H9 (cell line): ENCODE measurements around the gene TMTC2. TPM values are rescaled to one million over a fixed set of nuclear protein-coding genes. Genes with fewer than 3 reads are reported as not detected.

ENCODE experiments used
- DNase-seq: peaks from one replicate; pipeline ENCODE4 v3.0.0-alpha.2; 2017
- H2AFZ ChIP-seq: one replicate; pipeline ENCODE4 v1.6.1; 2013; ENCODE audit warnings: mild to moderate bottlenecking, low read length, control low read depth, moderate library complexity
- H2AK5ac ChIP-seq: 2 replicates; pipeline ENCODE4 v1.6.1; 2013; ENCODE audit warnings: low read length, control low read depth, mixed read lengths; ENCODE audit not compliant: insufficient read length
- H2BK120ac ChIP-seq: one replicate; pipeline ENCODE4 v1.6.1; 2013; ENCODE audit warnings: low read depth, mild to moderate bottlenecking, low read length, control low read depth, inconsistent platforms; ENCODE audit not compliant: poor library complexity, severe bottlenecking
- H2BK12ac ChIP-seq: 2 replicates; pipeline ENCODE4 v1.6.1; 2013; ENCODE audit warnings: low read length, control low read depth, mixed read lengths, low read depth; ENCODE audit not compliant: insufficient read length
- H2BK15ac ChIP-seq: 2 replicates; pipeline ENCODE4 v1.6.1; 2013; ENCODE audit warnings: low read depth, low read length, control low read depth
- H2BK20ac ChIP-seq: one replicate; pipeline ENCODE4 v1.6.1; 2013; ENCODE audit warnings: low read depth, mild to moderate bottlenecking, low read length, control low read depth, inconsistent platforms; ENCODE audit not compliant: poor library complexity, severe bottlenecking
- H2BK5ac ChIP-seq: 2 replicates; pipeline ENCODE4 v1.6.1; 2013; ENCODE audit warnings: low read length, control low read depth, mixed read lengths; ENCODE audit not compliant: insufficient read length
- H3K14ac ChIP-seq: 2 replicates; pipeline ENCODE4 v1.6.1; 2013; ENCODE audit warnings: low read length, control low read depth; ENCODE audit not compliant: insufficient read depth
- H3K18ac ChIP-seq: 2 replicates; pipeline ENCODE4 v1.6.1; 2013; ENCODE audit warnings: low read depth, mild to moderate bottlenecking, mixed read lengths, low read length, control low read depth; ENCODE audit not compliant: insufficient read length
- H3K23ac ChIP-seq: 2 replicates; pipeline ENCODE4 v1.6.1; 2013; ENCODE audit warnings: low read length, control low read depth, mixed read lengths, low read depth; ENCODE audit not compliant: insufficient read length
- H3K23me2 ChIP-seq: 2 replicates; pipeline ENCODE4 v1.6.1; 2013; ENCODE audit warnings: low read depth, mild to moderate bottlenecking, mixed read lengths, low read length, control low read depth; ENCODE audit not compliant: insufficient read length, poor library complexity, severe bottlenecking
- H3K27ac ChIP-seq: 2 replicates; pipeline ENCODE4 v1.5.1; 2013; ENCODE audit warnings: low read length, control low read depth, mixed read lengths, low read depth; ENCODE audit not compliant: insufficient read length
- H3K27me3 ChIP-seq: 2 replicates; pipeline ENCODE4 v1.6.1; 2013; ENCODE audit warnings: low read length, control low read depth, inconsistent platforms; ENCODE audit not compliant: insufficient read depth
- H3K4ac ChIP-seq: 2 replicates; pipeline ENCODE4 v1.6.1; 2013; ENCODE audit warnings: low read depth, mild to moderate bottlenecking, control low read depth, inconsistent platforms, low read length, moderate library complexity
- H3K4me1 ChIP-seq: 2 replicates; pipeline ENCODE4 v1.6.1; 2013; ENCODE audit warnings: low read length, control low read depth, inconsistent platforms; ENCODE audit not compliant: insufficient read depth
- H3K4me2 ChIP-seq: 2 replicates; pipeline ENCODE4 v1.6.1; 2013; ENCODE audit warnings: low read length, control low read depth, mixed read lengths; ENCODE audit not compliant: insufficient read length, insufficient read depth
- H3K56ac ChIP-seq: 2 replicates; pipeline ENCODE4 v1.6.1; 2013; ENCODE audit warnings: low read depth, mild to moderate bottlenecking, mixed read lengths, low read length, control low read depth; ENCODE audit not compliant: insufficient read length
- H3K79me1 ChIP-seq: 2 replicates; pipeline ENCODE4 v1.6.1; 2013; ENCODE audit warnings: low read depth, mild to moderate bottlenecking, moderate library complexity, low read length, control low read depth, inconsistent platforms; ENCODE audit not compliant: insufficient read depth, poor library complexity, severe bottlenecking
- H3K79me2 ChIP-seq: 2 replicates; pipeline ENCODE4 v1.6.1; 2013; ENCODE audit warnings: low read length, control low read depth, inconsistent platforms; ENCODE audit not compliant: insufficient read depth
- H3K9ac ChIP-seq: 2 replicates; pipeline ENCODE4 v1.6.1; 2013; ENCODE audit warnings: low read length, control low read depth, mixed read lengths; ENCODE audit not compliant: insufficient read length; ENCODE audit errors: extremely low read depth
- H3K9me3 ChIP-seq: one replicate; pipeline ENCODE4 v1.6.1; 2013; ENCODE audit warnings: low read depth, low read length, inconsistent platforms; ENCODE audit not compliant: control insufficient read depth
- H3T11ph ChIP-seq: one replicate; pipeline ENCODE4 v1.6.1; 2013; ENCODE audit warnings: mild to moderate bottlenecking, low read length, control low read depth, inconsistent platforms
- H4K20me1 ChIP-seq: one replicate; pipeline ENCODE4 v1.6.1; 2013; ENCODE audit not compliant: control insufficient read depth, insufficient read length, insufficient read depth
- H4K5ac ChIP-seq: 2 replicates; pipeline ENCODE4 v1.6.1; 2013; ENCODE audit warnings: low read depth, mild to moderate bottlenecking, mixed read lengths, low read length, control low read depth; ENCODE audit not compliant: insufficient read length
- H4K8ac ChIP-seq: replicated peaks from 2 replicates; pipeline ENCODE4 v1.6.1; 2013; ENCODE audit warnings: low read length, control low read depth, mixed read lengths, low read depth; ENCODE audit not compliant: insufficient read length
- H4K91ac ChIP-seq: 2 replicates; pipeline ENCODE4 v1.6.1; 2013; ENCODE audit warnings: low read depth, mild to moderate bottlenecking, moderate library complexity, mixed read lengths, low read length, control low read depth; ENCODE audit not compliant: insufficient read length
- H3K27ac Mint-ChIP-seq, 3 experiments: 2 replicates in 2 of 3; 3 replicates in 1 of 3; pipeline ENCODE4 v1.8.0; 2020 to 2021; ENCODE audit warnings: mixed read lengths in 3 of 3, mild to moderate bottlenecking in 1 of 3, moderate library complexity in 1 of 3
- H3K27me3 Mint-ChIP-seq: 2 replicates; pipeline ENCODE4 v1.8.0; 2021; ENCODE audit warnings: low read depth, mild to moderate bottlenecking, moderate library complexity, mixed read lengths
- H3K36me3 Mint-ChIP-seq, 3 experiments: 2 replicates in 2 of 3; 3 replicates in 1 of 3; pipeline ENCODE4 v1.8.0; 2020 to 2021; ENCODE audit warnings: low read depth in 3 of 3, mixed read lengths in 3 of 3; ENCODE audit not compliant: insufficient read depth in 1 of 3
- H3K4me1 Mint-ChIP-seq, 2 experiments: 2 replicates each; pipeline ENCODE4 v1.8.0; 2020; ENCODE audit warnings: mixed read lengths in 2 of 2
- H3K4me3 Mint-ChIP-seq, 2 experiments: 2 replicates in 1 of 2; 3 replicates in 1 of 2; pipeline ENCODE4 v1.8.0; 2020 to 2021; ENCODE audit warnings: mild to moderate bottlenecking in 2 of 2, mixed read lengths in 2 of 2, moderate library complexity in 1 of 2
- H3K9me3 Mint-ChIP-seq, 2 experiments: 2 replicates in 1 of 2; 3 replicates in 1 of 2; pipeline ENCODE4 v1.8.0; 2020; ENCODE audit warnings: mild to moderate bottlenecking in 2 of 2, mixed read lengths in 2 of 2, moderate library complexity in 1 of 2
- WGBS: extraction: QIAGEN DNeasy Blood & Tissue Kit; methylation state at CpG from one replicate; pipeline ENCODE4 v1.1.7; 2013; ENCODE audit warnings: missing lambda C conversion rate, low lambda C conversion rate, mixed read lengths; ENCODE audit not compliant: insufficient read length; ENCODE audit errors: extremely low coverage; 5-methylcytosine and 5-hydroxymethylcytosine counted together
- total RNA-seq: library from RNA; stranded (reverse); gene quantifications from 2 replicates; pipeline ENCODE4 v1.2.1, GENCODE V29; 2021
- TF ChIP-seq, protein P1 (sequence below): fragments of 200-600 bp; sonication (generic); conservative IDR thresholded peaks from 3 replicates; pipeline ENCODE4 v1.8.0; 2021; ENCODE audit warnings: antibody characterized with exemption, mild to moderate bottlenecking

TMTC2 gene
- total RNA-seq, 1 experiment from 2014 or later = 3.1 TPM

GRCh38 chr12:82867762-82868500 lies 181.2 kb downstream of the TMTC2 start:
- WGBS = no CpG with 5 or more reads among the region's 6 CpGs
- Histone ChIP-seq H3K9me3 (no peaks in the 10 kb centered on the region), H3K23ac (no peak overlapping the region), H4K91ac (no peak overlapping the region), H2BK20ac (no peak overlapping the region), H3K27ac (no peak overlapping the region), H2BK120ac (no peak overlapping the region), H4K8ac (no peak overlapping the region), H4K5ac (no peak overlapping the region), H3K4me1 (no peaks in the 10 kb centered on the region; the same call in 1 of the 2 replicates), H2AFZ (no peak overlapping the region), H3K79me1 (no peaks in the 10 kb centered on the region), H3K9ac (no peak overlapping the region), H3K4me2 (no peak overlapping the region), H2AK5ac (no peak overlapping the region), H2BK15ac (no peak overlapping the region), H3K27me3 (no peaks in the 10 kb centered on the region), H4K20me1 (no peaks in the 10 kb centered on the region), H3K18ac (no peak overlapping the region), H2BK5ac (no peak overlapping the region), H3K23me2 (no peaks in the 10 kb centered on the region), H3K14ac (no peak overlapping the region), H3K4ac (no peak overlapping the region), H3T11ph (no peak overlapping the region), H2BK12ac (no peak overlapping the region), H3K56ac (no peak overlapping the region), H3K79me2 (no peaks in the 10 kb centered on the region)
- no peaks in the 10 kb centered on the region; a peak in 2 of 7 replicates for H3K36me3 Mint-ChIP-seq
- H3K27me3 Mint-ChIP-seq = no peaks in the 10 kb centered on the region
- no peak overlapping the region for H3K4me3 Mint-ChIP-seq
- TF ChIP-seq, protein P1, sequence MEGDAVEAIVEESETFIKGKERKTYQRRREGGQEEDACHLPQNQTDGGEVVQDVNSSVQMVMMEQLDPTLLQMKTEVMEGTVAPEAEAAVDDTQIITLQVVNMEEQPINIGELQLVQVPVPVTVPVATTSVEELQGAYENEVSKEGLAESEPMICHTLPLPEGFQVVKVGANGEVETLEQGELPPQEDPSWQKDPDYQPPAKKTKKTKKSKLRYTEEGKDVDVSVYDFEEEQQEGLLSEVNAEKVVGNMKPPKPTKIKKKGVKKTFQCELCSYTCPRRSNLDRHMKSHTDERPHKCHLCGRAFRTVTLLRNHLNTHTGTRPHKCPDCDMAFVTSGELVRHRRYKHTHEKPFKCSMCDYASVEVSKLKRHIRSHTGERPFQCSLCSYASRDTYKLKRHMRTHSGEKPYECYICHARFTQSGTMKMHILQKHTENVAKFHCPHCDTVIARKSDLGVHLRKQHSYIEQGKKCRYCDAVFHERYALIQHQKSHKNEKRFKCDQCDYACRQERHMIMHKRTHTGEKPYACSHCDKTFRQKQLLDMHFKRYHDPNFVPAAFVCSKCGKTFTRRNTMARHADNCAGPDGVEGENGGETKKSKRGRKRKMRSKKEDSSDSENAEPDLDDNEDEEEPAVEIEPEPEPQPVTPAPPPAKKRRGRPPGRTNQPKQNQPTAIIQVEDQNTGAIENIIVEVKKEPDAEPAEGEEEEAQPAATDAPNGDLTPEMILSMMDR = no peak
- H3K4me1 Mint-ChIP-seq = peaks cover 22 to 30% of the 10 kb centered on the region in 2 experiments
- no peak for DNase-seq
- no peak overlapping the region for H3K27ac Mint-ChIP-seq
- H3K9me3 Mint-ChIP-seq = no peaks in the 10 kb centered on the region; a peak in 1 of 5 replicates
